Astrocyte (in vitro differentiated cells and primary cell): Measurements from ENCODE around the gene PPARG. TPM values are rescaled to one million over a fixed set of nuclear protein-coding genes. Genes with fewer than 3 reads are reported as not detected.
A peak's percentile ranks its signal among the peaks of the same experiment; 100 is the strongest.

Source experiments
- DNase-seq: peaks from one replicate; pipeline ENCODE4 v3.0.0-alpha.2; 2010; ENCODE audit warnings: low read depth
- FAIRE-seq: peaks from 2 replicates; lab custom pipeline; 2011; peaks lifted over from hg19 to GRCh38; lab: Jason Lieb, UNC
- H2AFZ ChIP-seq: 2 replicates; pipeline ENCODE4 v1.6.0; 2012; ENCODE audit warnings: low read depth, low read length, inconsistent platforms
- H3K27ac ChIP-seq: 2 replicates; pipeline ENCODE4 v1.5.1; 2011; ENCODE audit warnings: low read depth, low read length, inconsistent platforms
- H3K27me3 ChIP-seq: 2 replicates; pipeline ENCODE4 v1.6.0; 2011; ENCODE audit warnings: low read length, inconsistent platforms; ENCODE audit not compliant: insufficient read depth
- H3K36me3 ChIP-seq: 2 replicates; pipeline ENCODE4 v1.5.1; 2011; ENCODE audit warnings: low read length, inconsistent platforms; ENCODE audit not compliant: insufficient read depth
- H3K4me1 ChIP-seq: 2 replicates; pipeline ENCODE4 v1.5.1; 2011; ENCODE audit warnings: low read length, inconsistent platforms; ENCODE audit not compliant: insufficient read depth
- H3K4me2 ChIP-seq: 2 replicates; pipeline ENCODE4 v1.6.0; 2012; ENCODE audit warnings: low read length, inconsistent platforms
- H3K4me3 ChIP-seq: 2 replicates; pipeline ENCODE4 v1.5.1; 2011; ENCODE audit warnings: low read depth, mild to moderate bottlenecking, low read length, inconsistent platforms; ENCODE audit not compliant: insufficient read depth
- H3K79me2 ChIP-seq: 2 replicates; pipeline ENCODE4 v1.6.0; 2012; ENCODE audit warnings: mild to moderate bottlenecking, low read length, inconsistent platforms; ENCODE audit not compliant: insufficient read depth
- H3K9ac ChIP-seq: 2 replicates; pipeline ENCODE4 v1.6.0; 2012; ENCODE audit warnings: mild to moderate bottlenecking, low read length, inconsistent platforms
- H3K9me3 ChIP-seq: 2 replicates; pipeline ENCODE4 v1.5.1; 2012; ENCODE audit warnings: low read depth, mild to moderate bottlenecking, low read length, inconsistent platforms; ENCODE audit not compliant: insufficient read depth
- H4K20me1 ChIP-seq: 2 replicates; pipeline ENCODE4 v1.6.0; 2012; ENCODE audit warnings: low read length, inconsistent platforms; ENCODE audit not compliant: insufficient read depth
- H3K27ac Mint-ChIP-seq: one replicate; pipeline ENCODE4 v1.8.0; 2021; ENCODE audit warnings: mild to moderate bottlenecking, mixed read lengths; ENCODE audit not compliant: unreplicated experiment
- H3K27me3 Mint-ChIP-seq: one replicate; pipeline ENCODE4 v1.8.0; 2021; ENCODE audit warnings: low read depth, mixed read lengths; ENCODE audit not compliant: unreplicated experiment
- H3K36me3 Mint-ChIP-seq: one replicate; pipeline ENCODE4 v1.8.0; 2021; ENCODE audit warnings: low read depth, mixed read lengths; ENCODE audit not compliant: unreplicated experiment
- H3K4me1 Mint-ChIP-seq: one replicate; pipeline ENCODE4 v1.8.0; 2021; ENCODE audit warnings: low read depth, mixed read lengths; ENCODE audit not compliant: unreplicated experiment
- H3K4me3 Mint-ChIP-seq: one replicate; pipeline ENCODE4 v1.8.0; 2021; ENCODE audit warnings: mild to moderate bottlenecking, moderate library complexity, mixed read lengths; ENCODE audit not compliant: unreplicated experiment
- H3K9me3 Mint-ChIP-seq: one replicate; pipeline ENCODE4 v1.8.0; 2021; ENCODE audit warnings: mild to moderate bottlenecking, mixed read lengths; ENCODE audit not compliant: unreplicated experiment
- EZH2 ChIP-seq: IDR thresholded peaks from 2 replicates; pipeline ENCODE4 v1.6.1; 2012; ENCODE audit warnings: mild to moderate bottlenecking, low read length, inconsistent platforms; ENCODE audit not compliant: insufficient read depth
- total RNA-seq: library from RNA; stranded (reverse); gene quantifications from 2 replicates; pipeline ENCODE4 v1.2.1, GENCODE V29; 2021
- TF ChIP-seq, protein P1 (sequence below): IDR thresholded peaks from 2 replicates; pipeline ENCODE4 v1.5.1; 2011; ENCODE audit warnings: low read depth, mild to moderate bottlenecking, inconsistent platforms, low read length, moderate library complexity; ENCODE audit not compliant: insufficient read depth

Gene PPARG
- total RNA-seq, 1 donor from 2014 or later = 4.4 TPM

- TF ChIP-seq EZH2 = no peak
- TF ChIP-seq, protein P1, sequence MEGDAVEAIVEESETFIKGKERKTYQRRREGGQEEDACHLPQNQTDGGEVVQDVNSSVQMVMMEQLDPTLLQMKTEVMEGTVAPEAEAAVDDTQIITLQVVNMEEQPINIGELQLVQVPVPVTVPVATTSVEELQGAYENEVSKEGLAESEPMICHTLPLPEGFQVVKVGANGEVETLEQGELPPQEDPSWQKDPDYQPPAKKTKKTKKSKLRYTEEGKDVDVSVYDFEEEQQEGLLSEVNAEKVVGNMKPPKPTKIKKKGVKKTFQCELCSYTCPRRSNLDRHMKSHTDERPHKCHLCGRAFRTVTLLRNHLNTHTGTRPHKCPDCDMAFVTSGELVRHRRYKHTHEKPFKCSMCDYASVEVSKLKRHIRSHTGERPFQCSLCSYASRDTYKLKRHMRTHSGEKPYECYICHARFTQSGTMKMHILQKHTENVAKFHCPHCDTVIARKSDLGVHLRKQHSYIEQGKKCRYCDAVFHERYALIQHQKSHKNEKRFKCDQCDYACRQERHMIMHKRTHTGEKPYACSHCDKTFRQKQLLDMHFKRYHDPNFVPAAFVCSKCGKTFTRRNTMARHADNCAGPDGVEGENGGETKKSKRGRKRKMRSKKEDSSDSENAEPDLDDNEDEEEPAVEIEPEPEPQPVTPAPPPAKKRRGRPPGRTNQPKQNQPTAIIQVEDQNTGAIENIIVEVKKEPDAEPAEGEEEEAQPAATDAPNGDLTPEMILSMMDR = no peak
- H2AFZ ChIP-seq = no peak overlapping the region
These were observed 39.4 kb downstream of the PPARG start for GRCh38 chr3:12328132-12328836.

DNA sequence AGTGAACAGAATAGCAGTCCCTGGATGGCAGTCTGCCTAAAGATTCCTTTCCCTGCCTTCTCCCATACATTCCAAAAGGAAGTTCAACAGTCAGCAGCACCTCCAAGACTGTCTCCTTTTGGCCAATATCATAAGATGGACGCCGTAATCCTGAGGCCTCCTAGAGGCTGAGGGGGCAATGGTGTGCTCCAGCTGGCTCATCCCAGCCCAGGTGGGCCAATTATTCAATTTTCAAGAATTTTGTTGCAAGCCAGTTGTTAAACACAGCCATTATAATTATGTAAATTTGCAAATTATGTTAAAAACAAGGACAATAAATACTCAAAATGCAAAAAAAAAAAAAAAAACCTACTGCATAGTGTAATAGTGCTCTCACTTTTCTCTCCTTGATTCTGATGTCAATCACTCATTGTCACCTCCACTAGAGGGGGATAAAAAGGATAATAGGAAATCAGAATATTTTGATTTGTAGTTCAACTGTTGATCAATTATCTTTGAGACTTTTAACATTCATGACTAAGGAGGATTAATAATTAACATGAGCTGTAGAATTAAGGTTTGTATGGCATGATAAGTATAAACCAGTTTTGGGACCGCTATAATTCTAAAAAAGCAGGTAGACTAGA lies 40.1 kb downstream of the PPARG start:
- no peak overlapping the region for H3K9ac ChIP-seq
- TF ChIP-seq, protein P1 = no peak
- no peak for TF ChIP-seq EZH2
- no peaks in the 10 kb centered on the region for H3K36me3 Mint-ChIP-seq
- H3K79me2 ChIP-seq = no peaks in the 10 kb centered on the region
- no peaks in the 10 kb centered on the region for H3K27me3 ChIP-seq
- H3K27ac ChIP-seq = no peak overlapping the region
- H2AFZ ChIP-seq = no peak overlapping the region
- H3K36me3 ChIP-seq = no peaks in the 10 kb centered on the region
- no peak overlapping the region for H3K4me3 ChIP-seq
- H3K9me3 Mint-ChIP-seq = no peaks in the 10 kb centered on the region
- no peaks in the 10 kb centered on the region for H3K9me3 ChIP-seq
- no peak overlapping the region for H3K27ac Mint-ChIP-seq
- DNase-seq (no peak), FAIRE-seq (no peak)
- no peaks in the 10 kb centered on the region for H3K4me1 Mint-ChIP-seq
- no peak overlapping the region for H3K4me3 Mint-ChIP-seq
- H3K4me1 ChIP-seq = no peaks in the 10 kb centered on the region
- no peaks in the 10 kb centered on the region for H3K27me3 Mint-ChIP-seq
- H3K4me2 ChIP-seq = no peak overlapping the region
- H4K20me1 ChIP-seq = no peaks in the 10 kb centered on the region

More at GRCh38 chr3:12328132-12328836, 39.4 kb downstream of the PPARG start:
- H3K4me1 Mint-ChIP-seq = no peaks in the 10 kb centered on the region
- Histone ChIP-seq H3K27me3 (no peaks in the 10 kb centered on the region), H3K4me3 (no peak overlapping the region), H3K9ac (no peak overlapping the region), H3K9me3 (no peaks in the 10 kb centered on the region), H4K20me1 (no peaks in the 10 kb centered on the region), H3K36me3 (no peaks in the 10 kb centered on the region), H3K4me1 (no peaks in the 10 kb centered on the region), H3K79me2 (no peaks in the 10 kb centered on the region), H3K27ac (no peak overlapping the region), H3K4me2 (no peak overlapping the region)
- H3K27ac Mint-ChIP-seq = no peak overlapping the region
- H3K9me3 Mint-ChIP-seq = no peaks in the 10 kb centered on the region
- no peaks in the 10 kb centered on the region for H3K36me3 Mint-ChIP-seq
- FAIRE-seq (peak; percentile 37), DNase-seq (no peak)
- no peaks in the 10 kb centered on the region for H3K27me3 Mint-ChIP-seq
- H3K4me3 Mint-ChIP-seq = no peak overlapping the region

DNA sequence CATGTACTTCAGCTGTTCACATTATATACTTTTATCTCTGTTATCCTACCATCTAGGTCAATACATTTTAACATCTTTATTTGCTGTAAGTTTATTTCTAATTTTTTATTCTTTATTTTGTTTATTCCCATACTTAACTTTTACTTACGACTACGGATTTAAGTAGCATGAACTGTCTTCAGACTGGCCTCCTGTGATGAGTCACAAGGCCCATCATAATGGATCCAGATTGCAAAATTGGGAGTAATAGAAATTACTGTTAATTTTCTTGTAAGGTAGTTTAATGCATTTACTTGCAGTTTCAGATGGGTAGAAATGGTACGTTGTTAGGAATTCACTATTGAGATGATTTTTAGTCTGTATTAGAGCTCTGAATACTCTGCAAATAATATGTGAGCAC lies 45.9 kb downstream of the PPARG start:
- H3K4me3 ChIP-seq = no peak overlapping the region
- no peaks in the 10 kb centered on the region for H3K4me1 ChIP-seq
- H3K36me3 ChIP-seq = no peaks in the 10 kb centered on the region
- TF ChIP-seq EZH2 = no peak
- TF ChIP-seq, protein P1 = no peak
- H3K4me1 Mint-ChIP-seq = peaks cover 3% of the 10 kb centered on the region
- no peak for DNase-seq
- no peak overlapping the region for H3K4me3 Mint-ChIP-seq
- no peaks in the 10 kb centered on the region for H3K9me3 Mint-ChIP-seq
- H3K36me3 Mint-ChIP-seq = no peaks in the 10 kb centered on the region
- H2AFZ ChIP-seq = no peak overlapping the region
- no peaks in the 10 kb centered on the region for H3K27me3 ChIP-seq
- H3K27me3 Mint-ChIP-seq = no peaks in the 10 kb centered on the region
- H3K79me2 ChIP-seq = no peaks in the 10 kb centered on the region
- H4K20me1 ChIP-seq = no peaks in the 10 kb centered on the region
- H3K9ac ChIP-seq = no peak overlapping the region
- H3K27ac Mint-ChIP-seq = no peak overlapping the region
- FAIRE-seq = no peak
- H3K9me3 ChIP-seq = no peaks in the 10 kb centered on the region
- H3K4me2 ChIP-seq = no peak overlapping the region
- H3K27ac ChIP-seq = no peak overlapping the region
